GM19035 (cell line): ENCODE measurements around the gene SESN3.
"Not testable (repeated sequence)": the region's sequence is repeated elsewhere in the genome, so short reads cannot be mapped to it uniquely, and the experiment has no call there.

Experiments
- ATAC-seq: cut with Tn5 transposase; IDR thresholded peaks from one replicate; pipeline ENCODE4 v1.9.1; 2021; ENCODE audit not compliant: unreplicated experiment

The SESN3 gene

GRCh38 chr11:95222817-95223216 lies 8.2 kb downstream of the SESN3 start:
- no peak for ATAC-seq

GRCh38 chr11:95219599-95219998 lies 11.4 kb downstream of the SESN3 start:
- no peak for ATAC-seq

GRCh38 chr11:95218149-95218548 lies 12.9 kb downstream of the SESN3 start:
- ATAC-seq: no peak

DNA sequence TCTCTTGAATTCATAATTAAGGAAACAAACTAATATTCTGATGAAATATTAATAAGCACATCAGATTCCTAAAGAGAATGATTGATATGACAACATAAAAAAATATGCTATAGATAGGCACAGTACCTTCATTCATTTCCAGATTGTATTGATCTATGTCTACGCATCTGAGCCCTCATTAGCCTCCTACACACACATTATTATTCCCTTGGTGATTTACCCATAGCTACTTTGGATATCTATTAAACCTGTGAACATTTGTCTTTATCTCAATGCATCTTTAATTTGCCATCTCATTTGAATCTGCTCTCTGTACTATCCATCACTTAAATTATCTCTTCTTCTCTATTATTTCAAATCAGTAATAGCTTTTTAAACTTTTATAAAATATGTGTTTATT lies 18.4 kb downstream of the SESN3 start:
- no peak for ATAC-seq

- not testable (repeated sequence) for ATAC-seq
Observed at GRCh38 chr11:95209535-95209934, 21.5 kb downstream of the SESN3 start.

DNA sequence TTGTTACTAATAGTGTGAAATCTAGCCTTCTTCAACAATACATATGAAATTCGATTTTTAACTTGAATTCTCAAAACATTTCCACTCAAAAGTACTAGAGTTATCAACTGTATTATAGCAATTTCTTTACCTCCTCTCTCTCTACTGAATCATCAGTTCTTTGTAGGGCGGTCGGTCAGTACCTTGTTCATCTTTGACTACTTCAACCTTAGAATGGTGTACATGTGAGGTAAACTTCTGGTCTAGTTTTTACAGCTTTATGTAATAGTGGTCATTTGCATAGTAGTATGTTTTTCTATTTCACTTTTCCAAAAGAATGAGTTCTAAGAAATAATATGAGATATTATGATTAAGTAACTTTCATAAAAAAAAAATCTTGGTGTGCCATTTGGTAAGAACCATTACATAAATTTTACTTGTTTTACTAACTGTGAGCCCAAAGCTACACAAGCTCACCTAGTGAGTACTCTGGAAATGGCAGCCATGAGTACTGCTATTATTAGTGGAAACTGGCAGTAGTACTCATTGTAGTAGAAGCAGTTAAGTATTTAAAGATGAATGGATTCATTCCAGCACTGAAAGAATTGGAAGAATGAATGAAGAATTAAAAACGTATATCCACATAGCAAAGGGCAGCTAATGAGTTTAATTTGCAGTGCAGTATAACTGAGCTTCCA lies 30.1 kb downstream of the SESN3 start:
- no peak for ATAC-seq

DNA sequence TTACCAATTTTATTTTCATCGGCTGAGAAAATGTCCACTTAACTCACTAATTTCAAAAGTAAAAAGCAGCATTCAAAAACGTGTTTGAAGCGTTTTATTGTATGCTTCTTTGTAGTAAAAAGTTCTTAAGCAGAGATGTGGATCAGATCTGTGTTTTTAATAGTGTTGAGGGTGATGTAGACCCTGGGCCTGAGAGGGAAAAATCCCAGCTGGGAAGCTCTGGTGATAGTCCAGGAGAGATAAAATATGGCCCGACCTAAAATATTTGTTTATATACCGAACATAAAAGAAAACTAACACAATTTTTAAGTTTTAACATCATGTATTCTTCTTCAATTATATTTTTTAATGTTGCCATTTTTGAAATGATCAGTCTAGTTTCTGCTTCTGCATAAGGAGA lies 35.2 kb downstream of the SESN3 start:
- ATAC-seq: no peak

- ATAC-seq: no peak
Observed at GRCh38 chr11:95193541-95193940, 37.5 kb downstream of the SESN3 start.

- ATAC-seq: no peak
Observed at GRCh38 chr11:95192717-95193116, 38.3 kb downstream of the SESN3 start.

- no peak for ATAC-seq
Observed at GRCh38 chr11:95187723-95188122, 43.3 kb downstream of the SESN3 start.

DNA sequence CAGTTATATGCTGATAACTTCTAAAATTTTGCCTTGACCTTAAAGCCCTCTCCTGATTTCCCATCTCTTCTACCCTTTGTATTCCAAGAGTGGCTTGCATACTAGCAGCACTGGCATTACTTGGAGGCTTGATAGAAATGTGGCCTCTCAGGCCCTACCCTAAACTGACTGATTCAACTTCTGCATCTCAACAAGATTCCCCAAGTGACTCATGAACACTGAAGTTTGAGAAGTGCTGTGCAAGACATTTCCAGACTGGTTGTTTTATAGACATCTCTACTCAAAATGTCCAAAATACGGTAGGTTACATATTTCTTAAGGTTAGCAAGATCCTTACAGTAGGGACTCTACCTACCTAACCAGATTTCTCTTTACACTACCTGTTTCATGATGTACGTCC lies 48.6 kb downstream of the SESN3 start:
- ATAC-seq: no peak

DNA sequence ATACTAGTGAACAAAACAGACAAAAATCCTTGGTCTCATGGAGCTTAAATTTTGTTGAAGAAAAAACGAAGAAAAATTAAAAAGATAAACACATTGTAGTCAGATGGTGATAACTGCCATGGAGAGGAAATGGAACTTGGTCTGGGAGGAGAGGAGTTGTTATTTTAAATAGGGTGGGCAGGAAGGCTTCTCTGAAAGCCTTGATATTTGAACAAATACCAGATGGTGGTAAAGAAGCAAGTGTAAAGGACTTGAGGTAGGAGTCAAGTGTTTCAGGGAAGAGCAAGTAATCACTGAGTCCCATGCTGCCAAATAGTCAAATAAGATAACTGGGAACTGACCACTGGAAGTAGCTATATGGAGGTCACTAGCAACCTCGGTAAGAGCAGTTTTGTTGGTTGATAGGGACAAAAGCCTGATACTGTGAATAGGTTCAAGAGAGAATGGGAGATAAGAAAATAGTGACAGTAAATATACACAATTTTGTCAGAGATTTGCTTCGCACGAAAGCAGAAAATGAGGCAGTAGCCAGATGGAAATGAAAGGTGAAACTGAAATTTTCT lies 55.1 kb downstream of the SESN3 start:
- no peak for ATAC-seq

DNA sequence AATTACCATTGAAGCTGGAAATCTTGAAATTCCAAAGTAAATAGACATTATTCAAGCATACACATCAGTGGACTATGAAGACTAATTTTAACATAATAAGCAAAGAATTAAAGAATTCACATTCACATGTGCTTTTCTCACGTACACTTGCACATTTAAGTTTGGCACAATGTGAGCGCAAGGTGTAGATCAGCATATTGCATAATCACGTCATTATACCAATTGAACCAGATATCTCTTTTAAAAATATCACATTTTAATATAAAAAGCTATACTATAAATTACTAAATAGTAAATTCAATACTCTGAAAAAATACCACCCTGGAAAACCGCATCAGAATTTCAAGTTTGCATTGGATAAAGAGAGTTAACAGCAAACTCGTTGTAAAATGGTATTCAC lies 60.7 kb downstream of the SESN3 start:
- no peak for ATAC-seq

DNA sequence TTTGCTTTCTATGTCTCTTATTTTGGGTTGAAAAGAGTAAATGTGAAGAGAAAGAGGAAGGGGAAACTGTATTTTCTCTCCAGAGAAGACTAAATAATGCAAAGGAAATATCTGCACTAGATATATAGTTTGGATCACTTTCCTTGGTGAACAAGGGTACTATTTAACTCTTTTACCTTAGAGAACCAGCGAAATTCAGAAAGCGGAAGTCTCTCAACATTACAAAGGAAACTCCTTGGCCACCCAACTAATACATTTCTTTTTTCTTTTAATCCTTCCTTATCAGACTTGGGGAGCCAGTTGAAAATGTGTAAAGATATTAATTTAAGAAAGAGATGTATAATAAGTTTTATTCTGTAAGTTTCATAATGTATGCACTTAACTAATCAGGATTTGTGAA lies 64.2 kb downstream of the SESN3 start:
- no peak for ATAC-seq

DNA sequence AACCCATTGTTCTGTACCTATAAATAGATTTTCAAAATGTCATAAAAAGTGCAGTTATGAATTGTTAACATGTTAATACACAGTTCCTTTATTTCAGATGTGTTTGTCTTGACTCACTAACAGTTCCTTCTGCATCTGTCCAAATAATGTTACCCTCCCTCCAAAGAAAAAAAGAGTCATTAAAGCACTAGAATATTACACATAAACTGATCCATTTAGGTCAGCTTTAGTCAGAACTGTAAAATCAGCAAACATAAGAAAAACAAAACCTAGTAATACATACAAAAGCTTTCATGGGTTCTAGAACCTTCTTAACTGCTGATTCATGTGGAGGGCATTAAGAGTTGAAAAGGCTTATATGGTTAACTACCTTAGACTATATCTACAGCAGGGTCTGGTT lies 65.4 kb downstream of the SESN3 start:
- ATAC-seq: no peak

DNA sequence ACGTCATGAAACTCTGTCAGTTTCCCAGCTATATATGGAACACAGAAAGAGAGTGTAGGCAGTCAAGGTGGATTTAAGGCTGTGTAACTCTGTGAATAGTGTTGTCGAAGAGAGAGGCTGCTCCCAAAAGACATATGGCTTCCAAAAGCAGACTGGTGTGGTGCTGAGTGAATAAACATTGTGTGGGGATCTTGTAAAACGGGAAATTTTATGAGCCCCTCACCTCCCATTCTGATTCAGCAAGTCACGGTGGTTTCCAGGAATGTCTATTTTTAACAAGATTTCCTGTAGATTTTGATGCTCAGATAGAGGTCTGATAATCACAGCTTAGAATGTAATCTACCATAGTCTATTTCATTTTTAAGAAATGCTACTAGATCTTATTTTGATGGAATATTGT lies 67.9 kb downstream of the SESN3 start:
- ATAC-seq: no peak

- no peak for ATAC-seq
Observed at GRCh38 chr11:95161248-95161647, 69.8 kb downstream of the SESN3 start.

DNA sequence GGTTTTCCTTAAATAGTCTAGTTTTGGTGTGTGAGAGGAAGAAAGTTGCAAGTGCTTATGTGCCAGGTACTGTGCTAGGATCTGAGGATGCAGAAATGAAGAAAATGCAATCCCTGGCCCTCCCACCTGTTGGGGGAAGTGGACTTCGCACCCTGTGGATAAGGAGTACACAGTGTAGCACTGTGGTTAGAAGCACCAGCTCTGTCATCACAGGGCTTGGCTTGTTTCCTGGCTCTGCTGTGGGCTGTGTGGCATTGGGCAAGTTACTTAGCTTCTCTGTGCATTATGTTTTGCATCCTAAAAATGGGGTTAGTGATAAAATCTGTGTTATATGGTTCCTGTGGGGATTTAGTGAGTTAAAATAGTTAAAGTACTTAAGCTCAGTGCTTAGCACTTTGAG lies 73.2 kb downstream of the SESN3 start:
- ATAC-seq: no peak

DNA sequence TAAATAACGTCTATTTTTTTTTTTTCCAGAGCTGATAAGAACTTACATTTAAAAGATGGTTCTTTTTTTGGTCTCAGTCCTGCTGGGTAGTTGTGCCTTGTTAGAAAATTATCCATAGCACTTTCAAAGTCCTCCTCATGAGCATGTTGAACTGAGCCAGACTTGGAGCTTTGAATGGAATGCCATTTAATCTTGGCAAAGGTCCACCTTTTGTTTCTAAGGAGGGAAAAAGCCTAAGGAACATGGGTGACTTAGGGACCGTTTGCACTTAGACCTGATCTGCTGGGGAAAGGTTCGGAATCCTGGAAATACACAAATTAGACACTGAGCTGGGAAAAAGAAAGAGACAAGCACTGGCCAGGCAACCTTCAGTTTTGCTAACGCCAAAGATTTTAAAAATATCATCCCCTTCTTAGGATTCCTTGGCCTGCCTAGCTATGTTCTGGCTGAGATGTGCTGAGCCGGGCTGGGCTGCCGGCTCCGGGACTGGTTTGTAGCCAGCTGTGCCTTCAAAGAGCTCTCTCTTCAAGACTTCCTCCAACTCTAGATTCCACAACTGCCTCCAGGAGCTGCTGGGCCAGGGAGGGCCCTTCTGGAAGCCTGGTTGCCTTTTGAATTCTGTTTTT lies 74.0 kb downstream of the SESN3 start:
- ATAC-seq: no peak

DNA sequence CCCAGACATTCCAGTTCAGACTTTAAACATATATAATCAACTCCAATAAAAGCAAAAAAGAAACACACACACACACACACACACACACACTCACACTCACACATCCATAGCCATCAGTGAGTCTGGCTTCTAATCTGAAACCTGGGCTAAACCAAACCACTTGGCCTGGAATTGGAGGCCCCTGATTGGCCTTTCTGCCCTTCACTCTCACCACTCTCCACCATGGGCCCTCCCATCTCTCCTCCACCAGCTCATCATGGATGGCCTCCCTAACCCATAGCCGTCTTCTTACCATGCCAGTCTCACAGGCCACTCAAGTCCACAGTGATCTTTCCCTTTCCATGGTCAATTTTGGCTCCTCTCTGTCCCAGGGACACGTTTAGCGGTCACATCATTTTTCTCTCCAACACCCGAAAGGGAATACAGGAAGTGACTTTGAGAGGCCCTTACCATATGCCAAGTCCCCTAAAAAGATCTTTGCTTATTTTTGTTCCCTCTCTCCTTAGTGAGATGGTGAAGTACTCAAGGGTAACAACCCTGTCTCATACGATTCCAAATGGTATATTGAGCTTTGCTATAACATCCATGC lies 74.8 kb downstream of the SESN3 start:
- no peak for ATAC-seq

GRCh38 chr11:95155385-95155784 lies 75.6 kb downstream of the SESN3 start:
- no peak for ATAC-seq

DNA sequence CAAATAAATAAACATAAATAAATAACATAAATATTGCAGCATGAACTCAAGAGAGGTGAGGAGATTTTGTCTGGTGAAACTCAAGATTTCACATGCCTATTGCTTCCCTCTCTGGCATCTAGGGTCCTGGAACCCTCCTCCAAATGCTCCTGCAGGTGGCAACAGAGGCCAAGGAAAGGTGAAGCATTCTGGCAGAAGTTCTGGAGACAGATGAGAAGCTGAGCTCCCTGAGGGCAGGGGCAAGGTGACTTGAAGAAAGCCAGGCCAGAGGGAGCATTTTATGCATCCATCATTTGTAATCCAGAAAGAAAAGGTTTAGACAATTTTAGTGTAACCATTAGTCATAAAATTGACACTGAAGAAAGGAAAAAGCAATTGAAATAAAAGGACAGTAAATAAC lies 76.5 kb downstream of the SESN3 start:
- no peak for ATAC-seq
